Measurements from ENCODE around the gene CNKSR2. TPM values are rescaled to one million over a fixed set of nuclear protein-coding genes. Genes with fewer than 3 reads are reported as not detected.

Gene CNKSR2
- total and polyA plus RNA-seq, 2 of the 13 experiments (the other 11 are each of a cell fraction or from before 2014, with no cell fraction given), result not detected

DNA sequence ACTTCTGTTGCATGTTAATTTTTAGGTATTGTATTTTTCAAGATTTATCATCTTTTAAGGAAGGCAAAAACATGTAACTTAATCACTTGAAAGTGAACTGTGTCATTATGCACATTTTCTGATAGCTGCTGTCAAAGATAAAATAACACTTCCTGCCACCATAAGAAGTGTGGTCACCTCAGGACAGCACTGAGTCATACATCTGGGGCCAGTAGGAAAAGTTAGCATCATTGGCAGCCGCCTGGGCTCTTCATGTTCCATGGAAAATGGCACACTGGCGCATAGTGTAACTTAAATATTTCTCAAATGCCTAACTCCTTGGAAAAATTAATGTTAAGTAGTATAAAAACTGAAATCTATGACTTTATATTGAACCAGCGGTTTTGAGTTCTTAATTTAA lies 24.2 kb downstream of the CNKSR2 start:
- ChIA-PET POLR2A (no interaction called here), CTCF (ENCODE audit: low intra/inter-chr PET ratio, low total read pairs) (no interaction called here)
- no peak overlapping the region for H2AFZ ChIP-seq (ENCODE audit: low read length)
- H4K20me1 ChIP-seq (ENCODE audit: insufficient read depth, low read length), result no peaks in the 10 kb centered on the region
- intact Hi-C loops (cut with micrococcal nuclease; ENCODE audit: unreplicated experiment), result no loop called here
- WGBS (ENCODE audit: low lambda C conversion rate), result 11% methylated on average over 3 of the region's 3 CpGs
- FAIRE-seq (no peak), ATAC-seq (no peak), DNase-seq (ENCODE audit: low spot score) (no peak)
- no peak overlapping the region for H3K9ac ChIP-seq (ENCODE audit: insufficient read depth, low read depth, low read length)
- no peaks in the 10 kb centered on the region for H3K36me3 ChIP-seq (replicated peaks in 1 of 2; ENCODE audit: control insufficient read depth in 1 of 2, insufficient read depth in 2 of 2, low read length in 2 of 2)
- H3K4me3 ChIP-seq (replicated peaks in 1 of 3; ENCODE audit: insufficient read depth in 1 of 3, low read depth in 2 of 3, low read length in 3 of 3), result no peak overlapping the region
- TF ChIP-seq EP300 (IDR thresholded peaks at IDR 0.05; ENCODE audit: low read depth in 2 of 2, low read length in 2 of 2), result no peak
- TF ChIP-seq EP300 (CRISPR knock-in tag; IDR thresholded peaks at IDR 0.05; ENCODE audit: borderline replicate concordance), result no peak
- TF ChIP-seq JUND (CRISPR knock-in tag; IDR thresholded peaks at IDR 0.05), result no peak
- TF ChIP-seq, protein P1, sequence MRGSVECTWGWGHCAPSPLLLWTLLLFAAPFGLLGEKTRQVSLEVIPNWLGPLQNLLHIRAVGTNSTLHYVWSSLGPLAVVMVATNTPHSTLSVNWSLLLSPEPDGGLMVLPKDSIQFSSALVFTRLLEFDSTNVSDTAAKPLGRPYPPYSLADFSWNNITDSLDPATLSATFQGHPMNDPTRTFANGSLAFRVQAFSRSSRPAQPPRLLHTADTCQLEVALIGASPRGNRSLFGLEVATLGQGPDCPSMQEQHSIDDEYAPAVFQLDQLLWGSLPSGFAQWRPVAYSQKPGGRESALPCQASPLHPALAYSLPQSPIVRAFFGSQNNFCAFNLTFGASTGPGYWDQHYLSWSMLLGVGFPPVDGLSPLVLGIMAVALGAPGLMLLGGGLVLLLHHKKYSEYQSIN (CRISPR knock-in tag; IDR thresholded peaks at IDR 0.05; ENCODE audit: borderline replicate concordance), result no peak
- TF ChIP-seq HNRNPH1 (optimal IDR thresholded peaks at IDR 0.05; ENCODE audit: low read depth, low read length), result no peak
- TF ChIP-seq HDAC2 (CRISPR knock-in tag; IDR thresholded peaks at IDR 0.05), result no peak
- TF ChIP-seq STAT5B (CRISPR knock-in tag; IDR thresholded peaks at IDR 0.05), result no peak
- no peak for TF ChIP-seq ZNF549 (CRISPR knock-in tag; IDR thresholded peaks at IDR 0.05)
- TF ChIP-seq, protein P2, sequence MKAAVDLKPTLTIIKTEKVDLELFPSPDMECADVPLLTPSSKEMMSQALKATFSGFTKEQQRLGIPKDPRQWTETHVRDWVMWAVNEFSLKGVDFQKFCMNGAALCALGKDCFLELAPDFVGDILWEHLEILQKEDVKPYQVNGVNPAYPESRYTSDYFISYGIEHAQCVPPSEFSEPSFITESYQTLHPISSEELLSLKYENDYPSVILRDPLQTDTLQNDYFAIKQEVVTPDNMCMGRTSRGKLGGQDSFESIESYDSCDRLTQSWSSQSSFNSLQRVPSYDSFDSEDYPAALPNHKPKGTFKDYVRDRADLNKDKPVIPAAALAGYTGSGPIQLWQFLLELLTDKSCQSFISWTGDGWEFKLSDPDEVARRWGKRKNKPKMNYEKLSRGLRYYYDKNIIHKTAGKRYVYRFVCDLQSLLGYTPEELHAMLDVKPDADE (CRISPR knock-in tag; IDR thresholded peaks at IDR 0.05), result no peak
- H3K4me1 ChIP-seq (ENCODE audit: insufficient read depth, low read length), result no peaks in the 10 kb centered on the region
- no peak overlapping the region for H3K4me2 ChIP-seq (ENCODE audit: low read depth, low read length)
- in situ Hi-C loops (cut with HindIII; ENCODE audit: extremely low pct_ligation_motif_present, low pct_unique_long_range_greater_than_20kb), result no loop called here
- BruUV-seq (replicated peaks), result no TSS peak
- no peaks in the 10 kb centered on the region for H3K79me2 ChIP-seq (ENCODE audit: insufficient read depth, low read length)
- H3K27ac ChIP-seq (ENCODE audit: extremely low read length, insufficient read depth, low read length), result no peak overlapping the region
- no peaks in the 10 kb centered on the region for H3K27me3 ChIP-seq (ENCODE audit: control insufficient read depth in 1 of 2, insufficient read depth in 2 of 2, low read length in 2 of 2)
- H3K9me3 ChIP-seq (ENCODE audit: low read length), result no peaks in the 10 kb centered on the region

All from HepG2 (cell line).